KOPT-K1 (cell line): ENCODE measurements around the gene AMTN.
"Not testable (repeated sequence)": the region's sequence is repeated elsewhere in the genome, so short reads cannot be mapped to it uniquely, and the experiment has no call there.

Experiments used
- H3K27ac ChIP-seq: fragments of 200-600 bp; sonication (generic); 2 replicates; pipeline ENCODE4 v1.5.1; 2016; ENCODE audit warnings: antibody characterized with exemption, mild to moderate bottlenecking, low read depth, low read length; ENCODE audit not compliant: poor library complexity, severe bottlenecking
- H3K36me3 ChIP-seq: fragments of 200-600 bp; sonication (generic); 2 replicates; pipeline ENCODE4 v1.5.1; 2017; ENCODE audit warnings: antibody characterized with exemption, mild to moderate bottlenecking, low read length, moderate library complexity; ENCODE audit not compliant: insufficient read depth
- H3K9me3 ChIP-seq: fragments of 200-600 bp; sonication (generic); 2 replicates; pipeline ENCODE4 v1.5.1; 2017; ENCODE audit warnings: antibody characterized with exemption, low read length, mild to moderate bottlenecking; ENCODE audit not compliant: insufficient read depth, poor library complexity, severe bottlenecking

Gene AMTN

GRCh38 chr4:70518269-70518668, at the start of gene AMTN:
TSS of gene AMTN (plus strand) at chr4:70518569. CDS start at chr4:70518778, 209 bp downstream.
- H3K9me3 ChIP-seq = no peaks in the 10 kb centered on the region
- no peaks in the 10 kb centered on the region for H3K36me3 ChIP-seq
- H3K27ac ChIP-seq = no peak within 1 kb of the TSS

- H3K27ac ChIP-seq = no peak within 1 kb of the TSS
- H3K36me3 ChIP-seq = no peaks in the 10 kb centered on the region
- no peaks in the 10 kb centered on the region for H3K9me3 ChIP-seq
These were observed 46.5 kb upstream of the AMTN start, which contains the start of gene MUC7 for GRCh38 chr4:70471897-70472296. TSS of gene MUC7 (plus strand) at chr4:70472197. CDS start at chr4:70474022, 1,825 bp downstream.

- H3K27ac ChIP-seq = no peak overlapping the region
- no peaks in the 10 kb centered on the region for H3K9me3 ChIP-seq
- H3K36me3 ChIP-seq = no peaks in the 10 kb centered on the region
These were observed 44.7 kb upstream of the AMTN start for GRCh38 chr4:70473679-70474078.

GRCh38 chr4:70488748-70489147, 29.6 kb upstream of the AMTN start:
- H3K9me3 ChIP-seq = no peaks in the 10 kb centered on the region
- H3K36me3 ChIP-seq = no peaks in the 10 kb centered on the region
- no peak overlapping the region for H3K27ac ChIP-seq

- Histone ChIP-seq H3K36me3 (no peaks in the 10 kb centered on the region), H3K27ac (no peak overlapping the region), H3K9me3 (no peaks in the 10 kb centered on the region)
These were observed 22.1 kb upstream of the AMTN start for GRCh38 chr4:70496231-70496630.

GRCh38 chr4:70501838-70502237, 16.5 kb upstream of the AMTN start:
- H3K27ac ChIP-seq, H3K36me3 ChIP-seq, H3K9me3 ChIP-seq: not testable (repeated sequence)

GRCh38 chr4:70504733-70505132, 13.6 kb upstream of the AMTN start:
- Histone ChIP-seq H3K27ac (no peak overlapping the region), H3K9me3 (no peaks in the 10 kb centered on the region), H3K36me3 (no peaks in the 10 kb centered on the region)

GRCh38 chr4:70505151-70505748, 13.1 kb upstream of the AMTN start:
- Histone ChIP-seq H3K9me3 (no peaks in the 10 kb centered on the region), H3K36me3 (no peaks in the 10 kb centered on the region), H3K27ac (no peak overlapping the region)

GRCh38 chr4:70508801-70509200, 9.6 kb upstream of the AMTN start:
- H3K9me3 ChIP-seq = no peaks in the 10 kb centered on the region
- H3K36me3 ChIP-seq = no peaks in the 10 kb centered on the region
- no peak overlapping the region for H3K27ac ChIP-seq

GRCh38 chr4:70511365-70511764, 7.0 kb upstream of the AMTN start:
- no peaks in the 10 kb centered on the region for H3K36me3 ChIP-seq

GRCh38 chr4:70515367-70516250, 2.8 kb upstream of the AMTN start:
- Histone ChIP-seq H3K27ac (no peak overlapping the region), H3K9me3 (no peaks in the 10 kb centered on the region), H3K36me3 (no peaks in the 10 kb centered on the region)

More at GRCh38 chr4:70511365-70511764, 7.0 kb upstream of the AMTN start:
- Histone ChIP-seq H3K27ac (no peak overlapping the region), H3K9me3 (no peaks in the 10 kb centered on the region)

- H3K36me3 ChIP-seq = no peaks in the 10 kb centered on the region
- H3K9me3 ChIP-seq = no peaks in the 10 kb centered on the region
- H3K27ac ChIP-seq = no peak overlapping the region
These were observed 347 bp downstream of the AMTN start for GRCh38 chr4:70518716-70519115.

GRCh38 chr4:70522626-70523025, 4.3 kb downstream of the AMTN start:
- no peaks in the 10 kb centered on the region for H3K36me3 ChIP-seq
- no peak overlapping the region for H3K27ac ChIP-seq
- no peaks in the 10 kb centered on the region for H3K9me3 ChIP-seq

- H3K27ac ChIP-seq = no peak overlapping the region
- H3K9me3 ChIP-seq = no peaks in the 10 kb centered on the region
These were observed 12.6 kb downstream of the AMTN start for GRCh38 chr4:70530997-70531396.

GRCh38 chr4:70531981-70532380, 13.6 kb downstream of the AMTN start:
- Histone ChIP-seq H3K9me3 (no peaks in the 10 kb centered on the region), H3K27ac (no peak overlapping the region), H3K36me3 (no peaks in the 10 kb centered on the region)

More at GRCh38 chr4:70530997-70531396, 12.6 kb downstream of the AMTN start:
- H3K36me3 ChIP-seq = no peaks in the 10 kb centered on the region
